ENCODE measurements around the gene PKP4.

- TF ChIP-seq CTCF (IDR thresholded peaks at IDR 0.05; ENCODE audit: control extremely low read depth in 1 of 3, insufficient read depth in 1 of 3, low read depth in 1 of 3, low read length in 3 of 3), result no peak
- no peak for TF ChIP-seq USF2 (IDR thresholded peaks at IDR 0.05; ENCODE audit: low read length)
- no peak for TF ChIP-seq RFX5 (IDR thresholded peaks at IDR 0.05; ENCODE audit: borderline replicate concordance, low read depth, low read length)
- TF ChIP-seq SIN3A (conservative IDR thresholded peaks at IDR 0.05 in 1 of 2, IDR thresholded peaks at IDR 0.05 in 1 of 2; ENCODE audit: low read depth in 1 of 2, low read length in 2 of 2), result no peak
- TF ChIP-seq EZH2 (IDR thresholded peaks at IDR 0.05; ENCODE audit: low read depth, low read length, severe bottlenecking), result no peak
Observed at GRCh38 chr2:158478237-158478636, 21.5 kb downstream of the PKP4 start.
